Heart left ventricle (tissue), 16 donors: ENCODE measurements around the gene MAGI2. TPM values are rescaled to one million over a fixed set of nuclear protein-coding genes. Genes with fewer than 3 reads are reported as not detected.

Experiments
- ATAC-seq, 4 donors: fragments of 200-7000 bp; cut with Tn5 transposase; one replicate each; pipeline ENCODE4 v1.9.1; 2020 to 2022; ENCODE audit warnings: moderate library complexity in 4 of 4, mild to moderate bottlenecking in 3 of 4, moderate number of reproducible peaks in 1 of 4
- DNase-seq, 5 donors: peaks; one replicate each; pipeline ENCODE4 v3.0.0-alpha.2; 2020
- H3K27ac ChIP-seq, 12 donors: fragments of 200-600 bp; sonication (generic) in 4 of 12; one replicate each; pipeline versions ENCODE4 v1.5.0 to v1.8.0; 2016 to 2022; ENCODE audit warnings: mild to moderate bottlenecking in 2 of 12
- H3K27me3 ChIP-seq, 9 donors: fragments of 200-600 bp; sonication (generic) in 2 of 9; one replicate each; pipeline versions ENCODE4 v1.5.1 to v1.8.0; 2016 to 2022; ENCODE audit warnings: mild to moderate bottlenecking in 3 of 9
- H3K36me3 ChIP-seq, 9 donors: fragments of 200-600 bp; sonication (generic) in 2 of 9; one replicate each; pipeline versions ENCODE4 v1.5.0 to v1.8.0; 2018 to 2022; ENCODE audit warnings: mild to moderate bottlenecking in 2 of 9
- H3K4me1 ChIP-seq, 12 donors: fragments of 200-600 bp; sonication (generic) in 4 of 12; one replicate each; pipeline versions ENCODE4 v1.5.0 to v1.8.0; 2016 to 2022; ENCODE audit warnings: mild to moderate bottlenecking in 3 of 12
- H3K4me3 ChIP-seq, 12 donors: fragments of 200-600 bp; sonication (generic) in 4 of 12; one replicate each; pipeline versions ENCODE4 v1.5.0 to v1.8.0; 2017 to 2022; ENCODE audit warnings: mild to moderate bottlenecking in 9 of 12, moderate library complexity in 4 of 12
- H3K9me3 ChIP-seq, 12 donors: fragments of 200-600 bp; sonication (generic) in 4 of 12; one replicate each; pipeline versions ENCODE4 v1.5.0 to v1.8.0; 2016 to 2022; ENCODE audit warnings: mild to moderate bottlenecking in 1 of 12
- CTCF ChIP-seq, 12 donors: fragments of 200-600 bp; sonication (generic) in 4 of 12; IDR thresholded peaks; one replicate each; pipeline versions ENCODE4 v1.5.0 to v1.8.0; 2018 to 2022; ENCODE audit warnings: antibody characterized with exemption in 12 of 12, mild to moderate bottlenecking in 5 of 12
- POLR2A ChIP-seq, 2 donors: fragments of 450-650 bp; IDR thresholded peaks; one replicate each; pipeline ENCODE4 v1.6.1; 2017; ENCODE audit warnings: antibody characterized with exemption in 2 of 2, mild to moderate bottlenecking in 2 of 2, moderate library complexity in 2 of 2
- WGBS, 4 donors: extraction: QIAGEN DNeasy Blood & Tissue Kit in 2 of 4; methylation state at CpG; one replicate each; pipeline versions ENCODE4 v1.1.5 to v1.1.7; 2013 to 2018; 5-methylcytosine and 5-hydroxymethylcytosine counted together
- intact Hi-C, 10 donors: fragments of 100-400 bp; cut with DNase I; formaldehyde crosslinking; loops; one replicate each; pipeline versions ENCODE4 v1.11.1 to v1.14.2; 2022
- polyA plus RNA-seq, 2 donors: library from polyadenylated mRNA; stranded (reverse); fragments of 200-250 nt; gene quantifications; one replicate each; pipeline ENCODE4 v1.2.3, GENCODE V29; 2013
- total RNA-seq, 9 donors: library from RNA; depleted of rRNA in 2 of 9; stranded (reverse); fragments of >200 nt in 2 of 9; fragmentation: NEBNext Ultra II Directional in 3 of 9; extraction: Animal tissue kit (Norgen Biotek cat#: 25700) in 3 of 9; gene quantifications; one replicate each; pipeline versions ENCODE4 v1.1.0 to v1.2.4, GENCODE V29; 2016 to 2023
- donor health status: ischemic (EF 13 %, LVEDD 7.1; RV severe dilation, severe dysfunction).
- donor health status: healthy with polysubstance abuse.
- donor health status: DM: no; HTN: yes; CAD: no.
- donor health status: DM: no; HTN: no; CAD: no.
- donor health status: ischemic (EF 25% LVEDD 6.9; RV normal size, moderate dysfunction).
- donor health status: ischemic (EF 25% LVEDD 5.7; RV mildly dilated, moderate dysfunction).
- donor health status: healthy.
- donor health status: DM: yes; HTN: yes; CAD: no.
- donor health status: ischemic (EF 35%, LVEDD 5.7; RV mildly dilated, moderate dysfunction).
- donor health status: nonischemic (EF 11% LVEDD 7.7; RV severe dilation, severe dysfunction).
- donor health status: DM: yes; HTN: yes; CAD: no.
- donor health status: PGD.
- donor health status: ischemic (EF 29% LVEDD 5.4; RV normal size, mild dysfunction).
- donor health status: nonischemic (EF 23%, LVEDD 6.1; RV moderate dilation, normal function).

The MAGI2 gene
- total and polyA plus RNA-seq, 11 donors, result 1.1 to 6.8 (median 3.8) TPM

DNA sequence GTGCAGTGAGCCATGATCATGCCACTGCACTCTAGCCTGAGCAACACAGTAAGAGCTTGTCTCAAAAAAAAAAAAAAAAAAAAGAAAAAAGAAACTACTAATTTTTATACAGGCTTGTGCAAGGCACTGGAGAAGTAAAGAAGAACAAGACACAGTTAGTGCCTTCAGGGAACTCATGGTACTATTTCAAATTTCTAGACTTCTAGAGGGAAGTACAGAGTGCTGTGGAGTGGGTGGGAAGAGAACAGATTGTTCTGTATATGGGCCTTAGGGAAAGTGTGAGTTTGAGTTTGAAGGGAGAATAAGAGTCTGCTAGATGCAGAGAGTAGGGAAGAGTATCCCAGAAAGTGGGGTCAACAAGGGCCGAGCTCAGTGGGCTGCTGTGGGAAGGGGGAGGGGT, 1420.1 kb downstream of the MAGI2 start:
- Histone ChIP-seq H3K9me3 (no peaks in the 10 kb centered on the region), H3K36me3 (no peaks in the 10 kb centered on the region), H3K4me1 (no peaks in the 10 kb centered on the region), H3K27ac (no peak overlapping the region), H3K27me3 (no peaks in the 10 kb centered on the region), H3K4me3 (no peak overlapping the region)
- DNase-seq (no peak), ATAC-seq (no peak)
- WGBS, 4 donors, result 87 to 93% (median 90%) methylated on average over 1 of the region's 1 CpG
- intact Hi-C loops, result no loop called here
- TF ChIP-seq POLR2A (IDR thresholded peaks at IDR 0.05) (no peak), CTCF (IDR thresholded peaks at IDR 0.05) (no peak)

GRCh38 chr7:78026492-78026891, 1427.0 kb downstream of the MAGI2 start:
- Histone ChIP-seq H3K27ac (no peak overlapping the region), H3K4me3 (no peak overlapping the region), H3K36me3 (no peaks in the 10 kb centered on the region), H3K27me3 (no peaks in the 10 kb centered on the region), H3K9me3 (no peaks in the 10 kb centered on the region), H3K4me1 (no peaks in the 10 kb centered on the region)
- no peak for ATAC-seq
- 90 to 94% (median 91%) methylated on average over 5 of the region's 5 CpGs for WGBS, 4 donors
- no peak for TF ChIP-seq POLR2A (IDR thresholded peaks at IDR 0.05)
- TF ChIP-seq CTCF (IDR thresholded peaks at IDR 0.05), result no peak
- DNase-seq, result no peak
- intact Hi-C loops, result loop anchor here in 3 of 10 donors (10.0 kb wide), 3 partner anchors 198 to 1148 kb away; no protein-coding TSS in a partner anchor

- Histone ChIP-seq H3K9me3 (no peaks in the 10 kb centered on the region), H3K4me1 (peaks cover 0 to 11% (median 5%) of the 10 kb centered on the region in 12 donors), H3K27ac (no peak overlapping the region), H3K27me3 (no peaks in the 10 kb centered on the region), H3K36me3 (no peaks in the 10 kb centered on the region), H3K4me3 (no peak overlapping the region)
- ATAC-seq (no peak), DNase-seq (no peak)
- intact Hi-C loops, result loop anchor here in 4 of 10 donors (5.0 to 10.0 kb wide), 5 partner anchors 198 to 1153 kb away; no protein-coding TSS in a partner anchor
- no peak for TF ChIP-seq POLR2A (IDR thresholded peaks at IDR 0.05)
- no peak for TF ChIP-seq CTCF (IDR thresholded peaks at IDR 0.05)
- 67 to 85% (median 75%) methylated on average over 2 of the region's 2 CpGs for WGBS, 4 donors
Observed at GRCh38 chr7:78024591-78024990, 1428.9 kb downstream of the MAGI2 start.

DNA sequence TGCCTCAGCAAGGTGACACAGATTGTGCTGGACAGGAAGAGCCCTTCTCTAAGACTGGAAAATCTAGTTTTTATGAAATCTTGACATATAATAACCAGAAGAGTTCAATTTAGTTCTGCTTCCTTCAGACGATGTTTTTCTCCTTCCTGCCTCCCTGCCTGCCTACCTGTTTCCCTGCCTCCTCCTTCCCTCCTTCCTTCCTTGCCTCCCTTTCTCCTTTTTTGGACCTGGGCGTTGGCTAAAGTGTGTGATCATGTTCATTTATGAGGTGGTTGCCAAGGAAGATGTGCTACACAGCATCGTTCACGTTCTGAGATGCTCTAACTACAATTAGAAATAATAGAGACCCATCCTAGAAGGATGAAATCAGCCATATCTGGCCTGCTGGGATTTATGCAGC, 1430.3 kb downstream of the MAGI2 start:
- H3K4me1 ChIP-seq, result peaks cover 0 to 19% (median 9%) of the 10 kb centered on the region in 12 donors
- H3K27ac ChIP-seq, result no peak overlapping the region
- no peaks in the 10 kb centered on the region for H3K9me3 ChIP-seq
- H3K27me3 ChIP-seq, result peaks cover 0 to 7% (median 0%) of the 10 kb centered on the region in 9 donors
- no peaks in the 10 kb centered on the region for H3K36me3 ChIP-seq
- WGBS, 4 donors, result 71 to 77% (median 74%) methylated on average over 4 of the region's 4 CpGs
- ATAC-seq (no peak), DNase-seq (no peak)
- intact Hi-C loops, result loop anchor here in 4 of 10 donors (5.0 to 10.0 kb wide), 5 partner anchors 199 to 1154 kb away; no protein-coding TSS in a partner anchor
- no peak overlapping the region for H3K4me3 ChIP-seq
- no peak for TF ChIP-seq CTCF (IDR thresholded peaks at IDR 0.05)
- TF ChIP-seq POLR2A (IDR thresholded peaks at IDR 0.05), result no peak
